Neuronal stem cell (in vitro differentiated cells): ENCODE measurements around the gene HVCN1.
A peak's percentile ranks its signal among the peaks of the same experiment; 100 is the strongest.

Experiments
- DNase-seq: peaks from one replicate; pipeline ENCODE4 v3.0.0-alpha.2; 2013; ENCODE audit warnings: low spot score
- H2AFZ ChIP-seq: one replicate; pipeline ENCODE4 v1.6.1; 2013; ENCODE audit warnings: mild to moderate bottlenecking, low read length, inconsistent platforms
- H2AK5ac ChIP-seq: 2 replicates; pipeline ENCODE4 v1.6.1; 2013; ENCODE audit warnings: low read depth, mild to moderate bottlenecking, inconsistent platforms, low read length, moderate library complexity, mixed read lengths
- H2BK120ac ChIP-seq: 2 replicates; pipeline ENCODE4 v1.6.1; 2013; ENCODE audit warnings: low read depth, mild to moderate bottlenecking, inconsistent platforms, low read length, moderate library complexity, mixed read lengths
- H2BK12ac ChIP-seq: one replicate; pipeline ENCODE4 v1.6.1; 2013; ENCODE audit warnings: low read length, inconsistent platforms
- H2BK15ac ChIP-seq: 2 replicates; pipeline ENCODE4 v1.6.1; 2013; ENCODE audit warnings: mild to moderate bottlenecking, low read length, inconsistent platforms, mixed read lengths
- H2BK5ac ChIP-seq: one replicate; pipeline ENCODE4 v1.6.1; 2013; ENCODE audit warnings: inconsistent platforms, mild to moderate bottlenecking, low read length, moderate library complexity
- H3K14ac ChIP-seq: one replicate; pipeline ENCODE4 v1.6.1; 2013; ENCODE audit warnings: low read length, inconsistent platforms
- H3K18ac ChIP-seq: 2 replicates; pipeline ENCODE4 v1.6.1; 2013; ENCODE audit warnings: low read length, inconsistent platforms
- H3K23ac ChIP-seq: 2 replicates; pipeline ENCODE4 v1.6.1; 2013; ENCODE audit warnings: low read depth, mild to moderate bottlenecking, mixed read lengths, low read length, inconsistent platforms; ENCODE audit not compliant: poor library complexity
- H3K27ac ChIP-seq: replicated peaks from 3 replicates; pipeline ENCODE4 v1.5.1; 2013; ENCODE audit warnings: low read length, inconsistent platforms
- H3K27me3 ChIP-seq, 3 experiments: 2 replicates each; pipeline ENCODE4 v1.6.1; 2013; ENCODE audit warnings: low read length in 3 of 3, mild to moderate bottlenecking in 2 of 3, inconsistent platforms in 1 of 3, low read depth in 1 of 3, mixed read lengths in 1 of 3, moderate library complexity in 1 of 3; ENCODE audit not compliant: control insufficient read depth in 3 of 3, insufficient read depth in 3 of 3
- H3K36me3 ChIP-seq, 2 donors: replicated peaks in 1 of 2; 2 replicates each; pipeline ENCODE4 v1.6.1; 2013; ENCODE audit warnings: low read length in 2 of 2; ENCODE audit not compliant: control insufficient read depth in 2 of 2, insufficient read depth in 2 of 2
- H3K4ac ChIP-seq: 2 replicates; pipeline ENCODE4 v1.6.1; 2013; ENCODE audit warnings: inconsistent platforms, mild to moderate bottlenecking, low read length, moderate library complexity
- H3K4me1 ChIP-seq, 2 donors: 1 replicate in 1 of 2; 2 replicates in 1 of 2; pipeline ENCODE4 v1.6.1; 2013; ENCODE audit warnings: low read length in 2 of 2, low read depth in 1 of 2; ENCODE audit not compliant: control insufficient read depth in 2 of 2, insufficient read depth in 1 of 2
- H3K4me2 ChIP-seq: one replicate; pipeline ENCODE4 v1.6.1; 2013; ENCODE audit warnings: mild to moderate bottlenecking, low read length, inconsistent platforms; ENCODE audit not compliant: insufficient read depth, poor library complexity, severe bottlenecking
- H3K4me3 ChIP-seq, 2 donors: 2 replicates each; pipeline ENCODE4 v1.5.1; 2013; ENCODE audit warnings: low read length in 2 of 2, mild to moderate bottlenecking in 2 of 2, inconsistent platforms in 1 of 2, moderate library complexity in 1 of 2
- H3K79me1 ChIP-seq: one replicate; pipeline ENCODE4 v1.6.1; 2013; ENCODE audit warnings: low read depth, mild to moderate bottlenecking, inconsistent platforms, low read length, moderate library complexity
- H3K9ac ChIP-seq: one replicate; pipeline ENCODE4 v1.6.1; 2013; ENCODE audit warnings: mild to moderate bottlenecking, low read depth, low read length, inconsistent platforms; ENCODE audit not compliant: poor library complexity
- H3K9me3 ChIP-seq, 2 donors: replicated peaks in 1 of 2; 2 replicates each; pipeline versions ENCODE3 to v1.6.1; 2013; ENCODE audit warnings: low read length in 2 of 2, mild to moderate bottlenecking in 2 of 2, inconsistent platforms in 1 of 2, low read depth in 1 of 2, mixed read lengths in 1 of 2, moderate library complexity in 1 of 2; ENCODE audit not compliant: control insufficient read depth in 2 of 2, insufficient read depth in 1 of 2
- H4K8ac ChIP-seq: one replicate; pipeline ENCODE4 v1.6.1; 2013; ENCODE audit warnings: low read depth, mild to moderate bottlenecking, inconsistent platforms, low read length, moderate library complexity
- H4K91ac ChIP-seq: one replicate; pipeline ENCODE4 v1.6.1; 2013; ENCODE audit warnings: low read length, low read depth, mild to moderate bottlenecking, inconsistent platforms; ENCODE audit not compliant: poor library complexity
- WGBS, 2 donors: extraction: QIAGEN DNeasy Blood & Tissue Kit; methylation state at CpG; one replicate each; pipeline ENCODE4 v1.1.7; 2013; ENCODE audit warnings: missing lambda C conversion rate in 2 of 2, mixed read lengths in 1 of 2; ENCODE audit not compliant: insufficient read length in 2 of 2, insufficient replicate concordance in 1 of 2; ENCODE audit errors: extremely low coverage in 2 of 2; 5-methylcytosine and 5-hydroxymethylcytosine counted together

Gene HVCN1

DNA sequence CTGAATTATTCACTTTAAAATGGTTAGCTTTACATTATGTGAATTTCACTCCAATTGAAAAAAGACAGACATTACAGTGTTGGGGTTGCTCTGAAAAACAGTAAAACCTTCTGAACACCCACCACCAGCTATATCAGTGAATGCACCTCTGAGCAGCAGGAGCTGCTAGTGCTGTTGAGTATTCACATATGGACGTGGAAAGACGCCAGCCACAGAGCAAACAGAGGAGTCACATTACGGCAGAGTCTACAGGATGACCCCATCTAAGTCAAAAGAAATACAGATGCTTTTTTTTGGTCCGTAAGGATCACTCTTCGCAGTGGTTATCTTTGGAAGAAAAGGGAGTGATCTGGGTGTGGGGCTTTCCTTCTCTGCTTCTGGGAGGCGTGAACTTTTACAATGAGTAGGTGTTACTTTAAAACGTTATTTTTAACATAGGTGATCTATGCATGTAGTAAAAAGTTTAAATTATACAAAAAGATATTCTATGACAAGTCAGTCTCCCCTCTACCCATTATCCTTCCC, 4.5 kb downstream of the HVCN1 start:
- Histone ChIP-seq H3K9ac (no peak overlapping the region), H2AK5ac (no peak overlapping the region), H4K8ac (no peak overlapping the region), H3K36me3 (no peaks in the 10 kb centered on the region), H3K9me3 (peaks cover 0 to 4% of the 10 kb centered on the region in 2 donors), H2BK15ac (no peak overlapping the region), H3K4ac (no peak overlapping the region), H3K27me3 (peaks cover 0 to 49% (median 10%) of the 10 kb centered on the region in 3 experiments), H3K27ac (no peak overlapping the region), H3K79me1 (no peaks in the 10 kb centered on the region), H3K18ac (no peak overlapping the region), H2BK12ac (no peak overlapping the region), H2BK5ac (no peak overlapping the region), H3K4me1 (peaks cover 0 to 5% of the 10 kb centered on the region in 2 donors), H3K23ac (no peak overlapping the region), H3K4me2 (no peak overlapping the region), H3K14ac (no peak overlapping the region), H3K4me3 (no peak overlapping the region), H2AFZ (no peak overlapping the region), H2BK120ac (no peak overlapping the region), H4K91ac (no peak overlapping the region)
- DNase-seq: no peak
- WGBS, 2 donors: no CpG with 5 or more reads among the region's 7 CpGs

DNA sequence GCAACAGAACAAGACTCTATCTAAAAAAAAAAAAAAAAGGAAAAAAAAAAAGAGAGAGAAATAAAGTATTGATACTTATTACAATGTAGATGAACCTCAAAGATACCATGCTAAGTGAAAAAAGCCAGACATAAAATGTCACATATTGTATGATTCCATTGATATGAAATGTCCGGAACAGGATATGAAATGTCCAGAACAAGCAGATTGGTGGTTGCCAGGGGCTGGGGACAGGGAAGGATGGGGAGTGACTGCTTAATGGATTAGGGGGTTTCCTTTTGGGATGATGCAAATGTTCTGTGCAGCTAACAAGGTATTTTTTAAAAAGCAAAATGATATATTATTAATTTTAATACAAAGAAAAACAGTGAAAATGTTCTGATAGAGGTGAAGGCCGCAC, 5.0 kb downstream of the HVCN1 start:
- Histone ChIP-seq H4K8ac (no peak overlapping the region), H3K27me3 (peaks cover 0 to 46% (median 10%) of the 10 kb centered on the region in 3 experiments), H4K91ac (no peak overlapping the region), H3K23ac (no peak overlapping the region), H2BK120ac (no peak overlapping the region), H3K36me3 (no peaks in the 10 kb centered on the region), H3K9ac (no peak overlapping the region), H2BK5ac (no peak overlapping the region), H3K4me2 (no peak overlapping the region), H3K79me1 (no peaks in the 10 kb centered on the region), H3K4me1 (peaks cover 0 to 4% of the 10 kb centered on the region in 2 donors), H3K14ac (no peak overlapping the region), H2AFZ (no peak overlapping the region), H3K9me3 (peaks cover 0 to 4% of the 10 kb centered on the region in 2 donors), H2AK5ac (no peak overlapping the region), H2BK15ac (no peak overlapping the region), H3K18ac (no peak overlapping the region), H3K27ac (no peak overlapping the region), H3K4me3 (no peak overlapping the region), H2BK12ac (no peak overlapping the region), H3K4ac (no peak overlapping the region)
- no peak for DNase-seq
- WGBS, 2 donors: no CpG with 5 or more reads among the region's 2 CpGs

DNA sequence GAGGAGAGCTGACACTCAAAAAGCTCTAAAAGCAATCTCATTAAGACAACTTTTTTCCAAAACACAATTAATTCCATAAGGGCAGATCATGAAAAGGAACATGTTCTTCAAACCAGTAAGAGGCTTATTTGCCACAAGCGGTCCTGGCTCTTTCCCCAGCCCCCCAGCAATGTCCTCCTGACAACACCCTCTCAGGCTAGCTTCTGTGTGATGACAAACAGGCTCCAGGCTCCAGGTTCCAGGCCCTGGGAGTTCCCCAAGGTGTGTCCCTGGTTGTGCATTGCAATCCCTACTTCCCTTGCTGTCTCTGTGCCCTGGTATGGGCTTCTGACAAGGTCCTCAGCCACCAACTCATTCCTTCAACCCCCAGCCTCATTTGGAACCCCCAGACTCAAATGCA, 8.9 kb downstream of the HVCN1 start:
- Histone ChIP-seq H3K23ac (no peak overlapping the region), H3K9me3 (peaks cover 0 to 3% of the 10 kb centered on the region in 2 donors), H3K27me3 (peaks cover 0 to 9% (median 0%) of the 10 kb centered on the region in 3 experiments), H2BK5ac (no peak overlapping the region), H2AFZ (no peak overlapping the region), H4K8ac (no peak overlapping the region), H3K27ac (no peak overlapping the region), H3K79me1 (no peaks in the 10 kb centered on the region), H3K14ac (no peak overlapping the region), H3K4me3 (no peak overlapping the region), H3K18ac (no peak overlapping the region), H3K4me1 (peaks cover 0 to 2% of the 10 kb centered on the region in 2 donors), H2BK15ac (no peak overlapping the region), H3K9ac (no peak overlapping the region), H3K4me2 (no peak overlapping the region), H2BK120ac (no peak overlapping the region), H4K91ac (no peak overlapping the region), H2AK5ac (no peak overlapping the region), H3K36me3 (no peaks in the 10 kb centered on the region), H3K4ac (no peak overlapping the region), H2BK12ac (no peak overlapping the region)
- no CpG with 5 or more reads among the region's 1 CpG for WGBS, 2 donors
- DNase-seq: no peak

DNA sequence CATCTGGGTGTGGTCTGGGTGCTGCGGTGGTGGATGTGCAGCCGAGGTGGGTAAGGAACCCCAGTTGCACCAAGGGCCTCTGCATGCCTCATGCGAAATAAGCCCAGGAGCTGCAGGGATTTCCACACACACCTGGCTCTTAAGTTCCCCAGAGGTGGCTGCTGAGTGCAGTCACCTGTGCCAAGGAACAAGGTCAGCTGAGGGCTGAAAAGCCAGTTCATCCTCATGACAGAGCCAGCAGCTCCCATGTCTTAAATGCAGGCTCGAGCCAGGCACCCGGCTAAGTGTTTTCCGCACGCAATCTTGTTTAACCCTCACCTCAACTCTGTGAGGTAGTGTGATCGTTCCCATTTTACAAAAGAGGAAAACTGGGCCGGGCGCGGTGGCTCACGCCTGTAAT, 9.7 kb downstream of the HVCN1 start:
- H3K4me3 ChIP-seq: peak overlapping the region in 1 of 2 donors; percentile 6
- H3K79me1 ChIP-seq: no peaks in the 10 kb centered on the region
- no peak overlapping the region for H3K14ac ChIP-seq
- H3K9ac ChIP-seq: no peak overlapping the region
- H3K18ac ChIP-seq: no peak overlapping the region
- H3K9me3 ChIP-seq: no peaks in the 10 kb centered on the region
- H3K4me1 ChIP-seq: peaks cover 0 to 2% of the 10 kb centered on the region in 2 donors
- no peak overlapping the region for H2BK5ac ChIP-seq
- no peak overlapping the region for H3K27ac ChIP-seq
- H2BK15ac ChIP-seq: no peak overlapping the region
- H3K36me3 ChIP-seq: no peaks in the 10 kb centered on the region
- H2BK120ac ChIP-seq: no peak overlapping the region
- no peak overlapping the region for H3K23ac ChIP-seq
- no peak overlapping the region for H3K4ac ChIP-seq
- no CpG with 5 or more reads among the region's 12 CpGs for WGBS, 2 donors
- no peak overlapping the region for H2BK12ac ChIP-seq
- H4K8ac ChIP-seq: no peak overlapping the region
- H2AFZ ChIP-seq: no peak overlapping the region
- DNase-seq: no peak
- H3K27me3 ChIP-seq: peaks cover 0 to 3% (median 0%) of the 10 kb centered on the region in 3 experiments
- no peak overlapping the region for H3K4me2 ChIP-seq
- no peak overlapping the region for H2AK5ac ChIP-seq
- H4K91ac ChIP-seq: no peak overlapping the region
